ENCODE results near the gene NT5C3B.
A peak's percentile ranks its signal among the peaks of the same experiment; 100 is the strongest.
"Not testable (repeated sequence)": the region's sequence is repeated elsewhere in the genome, so short reads cannot be mapped to it uniquely, and the experiment has no call there.

NT5C3B gene

GRCh38 chr17:41844971-41845370 is 8.9 kb upstream of the NT5C3B start:
- Histone ChIP-seq H2AK5ac (ENCODE audit: low read length, severe bottlenecking) (no peak overlapping the region), H3K4ac (ENCODE audit: low read depth in 1 of 2, low read length in 2 of 2) (no peak overlapping the region), H3K14ac (ENCODE audit: low read length in 2 of 2) (no peak overlapping the region), H4K91ac (ENCODE audit: low read length) (no peak overlapping the region), H2BK12ac (ENCODE audit: low read length in 2 of 2) (no peak overlapping the region), H3K18ac (ENCODE audit: low read depth in 1 of 2, low read length in 2 of 2) (no peak overlapping the region), H3K27me3 (ENCODE audit: control insufficient read depth in 1 of 2, insufficient read depth in 1 of 2, low read length in 2 of 2) (no peaks in the 10 kb centered on the region), H3K4me2 (ENCODE audit: low read length, poor library complexity, severe bottlenecking) (no peak overlapping the region), H2BK5ac (ENCODE audit: low read depth, low read length, poor library complexity, severe bottlenecking) (no peak overlapping the region), H3K36me3 (ENCODE audit: control insufficient read depth in 1 of 2, insufficient read depth in 2 of 2, low read depth in 1 of 2, low read length in 2 of 2) (peaks cover 0 to 4% of the 10 kb centered on the region in 2 experiments), H2BK15ac (ENCODE audit: low read depth, poor library complexity, severe bottlenecking) (no peak overlapping the region), H3K23ac (ENCODE audit: low read length in 2 of 2) (no peak overlapping the region), H3K4me3 (ENCODE audit: insufficient read depth in 1 of 2, low read depth in 1 of 2, low read length in 2 of 2) (no peak overlapping the region), H3K79me1 (replicated peaks; ENCODE audit: low read length, poor library complexity, severe bottlenecking) (peaks cover 11% of the 10 kb centered on the region), H3K4me1 (ENCODE audit: control insufficient read depth, insufficient read depth, low read depth, low read length) (no peaks in the 10 kb centered on the region), H4K8ac (ENCODE audit: low read length) (no peak overlapping the region), H3K9me3 (ENCODE audit: control insufficient read depth, low read length) (no peaks in the 10 kb centered on the region), H2BK120ac (ENCODE audit: low read depth, low read length) (no peak overlapping the region), H3K27ac (ENCODE audit: low read length, poor library complexity, severe bottlenecking) (no peak overlapping the region), H2AFZ (ENCODE audit: low read depth, low read length) (no peak overlapping the region), H3K9ac (ENCODE audit: low read length) (no peak overlapping the region)
- DNase-seq, result no peak
- WGBS, result 95% methylated on average over 5 of the region's 6 CpGs

- not testable (repeated sequence) for H3K18ac ChIP-seq (ENCODE audit: low read depth in 1 of 2, low read length in 2 of 2)
Observed at GRCh38 chr17:41840781-41841180, 4.7 kb upstream of the NT5C3B start.

GRCh38 chr17:41839448-41839847 is 3.4 kb upstream of the NT5C3B start:
- not testable (repeated sequence) for H2BK5ac ChIP-seq (ENCODE audit: low read depth, low read length, poor library complexity, severe bottlenecking); H4K8ac ChIP-seq (ENCODE audit: low read length); H3K27ac ChIP-seq (ENCODE audit: low read length, poor library complexity, severe bottlenecking); H3K27me3 ChIP-seq (ENCODE audit: control insufficient read depth in 1 of 2, insufficient read depth in 1 of 2, low read length in 2 of 2); H3K79me1 ChIP-seq (replicated peaks; ENCODE audit: low read length, poor library complexity, severe bottlenecking); H2BK12ac ChIP-seq (ENCODE audit: low read length in 2 of 2); H3K4me3 ChIP-seq (ENCODE audit: insufficient read depth in 1 of 2, low read depth in 1 of 2, low read length in 2 of 2); H3K9me3 ChIP-seq (ENCODE audit: control insufficient read depth, low read length); H3K4me2 ChIP-seq (ENCODE audit: low read length, poor library complexity, severe bottlenecking); H2BK15ac ChIP-seq (ENCODE audit: low read depth, poor library complexity, severe bottlenecking); H4K91ac ChIP-seq (ENCODE audit: low read length); H2AFZ ChIP-seq (ENCODE audit: low read depth, low read length); H2BK120ac ChIP-seq (ENCODE audit: low read depth, low read length); H3K14ac ChIP-seq (ENCODE audit: low read length in 2 of 2); H3K18ac ChIP-seq (ENCODE audit: low read depth in 1 of 2, low read length in 2 of 2); H3K4ac ChIP-seq (ENCODE audit: low read depth in 1 of 2, low read length in 2 of 2); DNase-seq; H2AK5ac ChIP-seq (ENCODE audit: low read length, severe bottlenecking); H3K36me3 ChIP-seq (ENCODE audit: control insufficient read depth in 1 of 2, insufficient read depth in 2 of 2, low read depth in 1 of 2, low read length in 2 of 2); H3K9ac ChIP-seq (ENCODE audit: low read length); H3K23ac ChIP-seq (ENCODE audit: low read length in 2 of 2); H3K4me1 ChIP-seq (ENCODE audit: control insufficient read depth, insufficient read depth, low read depth, low read length)
- 92% methylated on average over 2 of the region's 2 CpGs for WGBS

More at GRCh38 chr17:41840781-41841180, 4.7 kb upstream of the NT5C3B start:
- not testable (repeated sequence) for H2BK120ac ChIP-seq (ENCODE audit: low read depth, low read length); H3K36me3 ChIP-seq (ENCODE audit: control insufficient read depth in 1 of 2, insufficient read depth in 2 of 2, low read depth in 1 of 2, low read length in 2 of 2); H3K9ac ChIP-seq (ENCODE audit: low read length); H3K4me2 ChIP-seq (ENCODE audit: low read length, poor library complexity, severe bottlenecking); DNase-seq; H4K91ac ChIP-seq (ENCODE audit: low read length); H2BK12ac ChIP-seq (ENCODE audit: low read length in 2 of 2); H2AFZ ChIP-seq (ENCODE audit: low read depth, low read length); H3K4me1 ChIP-seq (ENCODE audit: control insufficient read depth, insufficient read depth, low read depth, low read length); H3K9me3 ChIP-seq (ENCODE audit: control insufficient read depth, low read length); H3K27ac ChIP-seq (ENCODE audit: low read length, poor library complexity, severe bottlenecking); H2AK5ac ChIP-seq (ENCODE audit: low read length, severe bottlenecking); H3K4ac ChIP-seq (ENCODE audit: low read depth in 1 of 2, low read length in 2 of 2); H4K8ac ChIP-seq (ENCODE audit: low read length); H3K14ac ChIP-seq (ENCODE audit: low read length in 2 of 2); H3K27me3 ChIP-seq (ENCODE audit: control insufficient read depth in 1 of 2, insufficient read depth in 1 of 2, low read length in 2 of 2); H2BK15ac ChIP-seq (ENCODE audit: low read depth, poor library complexity, severe bottlenecking); H3K4me3 ChIP-seq (ENCODE audit: insufficient read depth in 1 of 2, low read depth in 1 of 2, low read length in 2 of 2); H3K23ac ChIP-seq (ENCODE audit: low read length in 2 of 2); H2BK5ac ChIP-seq (ENCODE audit: low read depth, low read length, poor library complexity, severe bottlenecking); H3K79me1 ChIP-seq (replicated peaks; ENCODE audit: low read length, poor library complexity, severe bottlenecking)
- 90% methylated on average over 6 of the region's 6 CpGs for WGBS

GRCh38 chr17:41837761-41838538 is 1.9 kb upstream of the NT5C3B start, which contains the start of gene KLHL10:
Gene KLHL10 (plus strand): TSS chr17:41837825. CDS start chr17:41837933, 108 bp downstream.
- Histone ChIP-seq H3K9me3 (ENCODE audit: control insufficient read depth, low read length) (no peaks in the 10 kb centered on the region), H2AK5ac (ENCODE audit: low read length, severe bottlenecking) (peak within 1 kb of the TSS; percentile 27), H3K9ac (ENCODE audit: low read length) (peak within 1 kb of the TSS; percentile 88), H4K91ac (ENCODE audit: low read length) (no peak within 1 kb of the TSS), H2BK120ac (ENCODE audit: low read depth, low read length) (no peak within 1 kb of the TSS), H3K4me3 (ENCODE audit: insufficient read depth in 1 of 2, low read depth in 1 of 2, low read length in 2 of 2) (peak within 1 kb of the TSS in 1 of 2 experiments; percentile 88), H3K4ac (ENCODE audit: low read depth in 1 of 2, low read length in 2 of 2) (no peak within 1 kb of the TSS), H3K23ac (ENCODE audit: low read length in 2 of 2) (no peak within 1 kb of the TSS), H3K27ac (ENCODE audit: low read length, poor library complexity, severe bottlenecking) (no peak within 1 kb of the TSS), H4K8ac (ENCODE audit: low read length) (peak within 1 kb of the TSS; percentile 36), H3K79me1 (replicated peaks; ENCODE audit: low read length, poor library complexity, severe bottlenecking) (peaks cover 10% of the 10 kb centered on the region), H2BK5ac (ENCODE audit: low read depth, low read length, poor library complexity, severe bottlenecking) (no peak within 1 kb of the TSS), H2BK12ac (ENCODE audit: low read length in 2 of 2) (no peak within 1 kb of the TSS), H3K18ac (ENCODE audit: low read depth in 1 of 2, low read length in 2 of 2) (no peak within 1 kb of the TSS), H3K4me2 (ENCODE audit: low read length, poor library complexity, severe bottlenecking) (no peak within 1 kb of the TSS), H3K27me3 (ENCODE audit: control insufficient read depth in 1 of 2, insufficient read depth in 1 of 2, low read length in 2 of 2) (no peaks in the 10 kb centered on the region), H2BK15ac (ENCODE audit: low read depth, poor library complexity, severe bottlenecking) (no peak within 1 kb of the TSS), H3K4me1 (ENCODE audit: control insufficient read depth, insufficient read depth, low read depth, low read length) (peaks cover 6% of the 10 kb centered on the region), H3K14ac (ENCODE audit: low read length in 2 of 2) (no peak within 1 kb of the TSS), H2AFZ (ENCODE audit: low read depth, low read length) (no peak within 1 kb of the TSS), H3K36me3 (ENCODE audit: control insufficient read depth in 1 of 2, insufficient read depth in 2 of 2, low read depth in 1 of 2, low read length in 2 of 2) (peaks cover 0 to 13% of the 10 kb centered on the region in 2 experiments)
- 96% methylated on average over 15 of the region's 15 CpGs for WGBS
- DNase-seq, result no peak

Measured in mesenchymal stem cell (in vitro differentiated cells and primary cell).